Testis (tissue), 2 donors: Measurements from ENCODE around the gene CNTN6.

Experiments used
- CTCF ChIP-seq, 3 experiments: fragments of 450-650 bp in 2 of 3; fragments of 200-600 bp in 1 of 3; sonication (generic) in 1 of 3; IDR thresholded peaks; one replicate each; pipeline ENCODE4 v1.5.1; 2016 to 2019; ENCODE audit warnings: antibody characterized with exemption in 3 of 3, mild to moderate bottlenecking in 2 of 3, moderate library complexity in 1 of 3
- POLR2A ChIP-seq: fragments of 450-650 bp; IDR thresholded peaks from one replicate; pipeline ENCODE4 v1.6.1; 2017; ENCODE audit warnings: antibody characterized with exemption, mild to moderate bottlenecking, moderate library complexity

GRCh38 chr3:1421577-1421976 lies 328.8 kb downstream of the CNTN6 start:
- TF ChIP-seq POLR2A, result no peak
- no peak for TF ChIP-seq CTCF (IDR thresholded peaks at IDR 0.05)
